H9 (cell line): ENCODE data around the gene ENTPD6. TPM values are rescaled to one million over a fixed set of nuclear protein-coding genes. Genes with fewer than 3 reads are reported as not detected.

Experiments used
- DNase-seq: peaks from one replicate; pipeline ENCODE4 v3.0.0-alpha.2; 2017
- H2AFZ ChIP-seq: one replicate; pipeline ENCODE4 v1.6.1; 2013; ENCODE audit warnings: mild to moderate bottlenecking, low read length, control low read depth, moderate library complexity
- H2AK5ac ChIP-seq: 2 replicates; pipeline ENCODE4 v1.6.1; 2013; ENCODE audit warnings: low read length, control low read depth, mixed read lengths; ENCODE audit not compliant: insufficient read length
- H2BK120ac ChIP-seq: one replicate; pipeline ENCODE4 v1.6.1; 2013; ENCODE audit warnings: low read depth, mild to moderate bottlenecking, low read length, control low read depth, inconsistent platforms; ENCODE audit not compliant: poor library complexity, severe bottlenecking
- H2BK12ac ChIP-seq: 2 replicates; pipeline ENCODE4 v1.6.1; 2013; ENCODE audit warnings: low read length, control low read depth, mixed read lengths, low read depth; ENCODE audit not compliant: insufficient read length
- H2BK15ac ChIP-seq: 2 replicates; pipeline ENCODE4 v1.6.1; 2013; ENCODE audit warnings: low read depth, low read length, control low read depth
- H2BK20ac ChIP-seq: one replicate; pipeline ENCODE4 v1.6.1; 2013; ENCODE audit warnings: low read depth, mild to moderate bottlenecking, low read length, control low read depth, inconsistent platforms; ENCODE audit not compliant: poor library complexity, severe bottlenecking
- H2BK5ac ChIP-seq: 2 replicates; pipeline ENCODE4 v1.6.1; 2013; ENCODE audit warnings: low read length, control low read depth, mixed read lengths; ENCODE audit not compliant: insufficient read length
- H3K14ac ChIP-seq: 2 replicates; pipeline ENCODE4 v1.6.1; 2013; ENCODE audit warnings: low read length, control low read depth; ENCODE audit not compliant: insufficient read depth
- H3K18ac ChIP-seq: 2 replicates; pipeline ENCODE4 v1.6.1; 2013; ENCODE audit warnings: low read depth, mild to moderate bottlenecking, mixed read lengths, low read length, control low read depth; ENCODE audit not compliant: insufficient read length
- H3K23ac ChIP-seq: 2 replicates; pipeline ENCODE4 v1.6.1; 2013; ENCODE audit warnings: low read length, control low read depth, mixed read lengths, low read depth; ENCODE audit not compliant: insufficient read length
- H3K23me2 ChIP-seq: 2 replicates; pipeline ENCODE4 v1.6.1; 2013; ENCODE audit warnings: low read depth, mild to moderate bottlenecking, mixed read lengths, low read length, control low read depth; ENCODE audit not compliant: insufficient read length, poor library complexity, severe bottlenecking
- H3K27ac ChIP-seq: 2 replicates; pipeline ENCODE4 v1.5.1; 2013; ENCODE audit warnings: low read length, control low read depth, mixed read lengths, low read depth; ENCODE audit not compliant: insufficient read length
- H3K27me3 ChIP-seq: 2 replicates; pipeline ENCODE4 v1.6.1; 2013; ENCODE audit warnings: low read length, control low read depth, inconsistent platforms; ENCODE audit not compliant: insufficient read depth
- H3K4ac ChIP-seq: 2 replicates; pipeline ENCODE4 v1.6.1; 2013; ENCODE audit warnings: low read depth, mild to moderate bottlenecking, control low read depth, inconsistent platforms, low read length, moderate library complexity
- H3K4me1 ChIP-seq: 2 replicates; pipeline ENCODE4 v1.6.1; 2013; ENCODE audit warnings: low read length, control low read depth, inconsistent platforms; ENCODE audit not compliant: insufficient read depth
- H3K4me2 ChIP-seq: 2 replicates; pipeline ENCODE4 v1.6.1; 2013; ENCODE audit warnings: low read length, control low read depth, mixed read lengths; ENCODE audit not compliant: insufficient read length, insufficient read depth
- H3K56ac ChIP-seq: 2 replicates; pipeline ENCODE4 v1.6.1; 2013; ENCODE audit warnings: low read depth, mild to moderate bottlenecking, mixed read lengths, low read length, control low read depth; ENCODE audit not compliant: insufficient read length
- H3K79me1 ChIP-seq: 2 replicates; pipeline ENCODE4 v1.6.1; 2013; ENCODE audit warnings: low read depth, mild to moderate bottlenecking, moderate library complexity, low read length, control low read depth, inconsistent platforms; ENCODE audit not compliant: insufficient read depth, poor library complexity, severe bottlenecking
- H3K79me2 ChIP-seq: 2 replicates; pipeline ENCODE4 v1.6.1; 2013; ENCODE audit warnings: low read length, control low read depth, inconsistent platforms; ENCODE audit not compliant: insufficient read depth
- H3K9ac ChIP-seq: 2 replicates; pipeline ENCODE4 v1.6.1; 2013; ENCODE audit warnings: low read length, control low read depth, mixed read lengths; ENCODE audit not compliant: insufficient read length; ENCODE audit errors: extremely low read depth
- H3K9me3 ChIP-seq: one replicate; pipeline ENCODE4 v1.6.1; 2013; ENCODE audit warnings: low read depth, low read length, inconsistent platforms; ENCODE audit not compliant: control insufficient read depth
- H3T11ph ChIP-seq: one replicate; pipeline ENCODE4 v1.6.1; 2013; ENCODE audit warnings: mild to moderate bottlenecking, low read length, control low read depth, inconsistent platforms
- H4K20me1 ChIP-seq: one replicate; pipeline ENCODE4 v1.6.1; 2013; ENCODE audit not compliant: control insufficient read depth, insufficient read length, insufficient read depth
- H4K5ac ChIP-seq: 2 replicates; pipeline ENCODE4 v1.6.1; 2013; ENCODE audit warnings: low read depth, mild to moderate bottlenecking, mixed read lengths, low read length, control low read depth; ENCODE audit not compliant: insufficient read length
- H4K8ac ChIP-seq: replicated peaks from 2 replicates; pipeline ENCODE4 v1.6.1; 2013; ENCODE audit warnings: low read length, control low read depth, mixed read lengths, low read depth; ENCODE audit not compliant: insufficient read length
- H4K91ac ChIP-seq: 2 replicates; pipeline ENCODE4 v1.6.1; 2013; ENCODE audit warnings: low read depth, mild to moderate bottlenecking, moderate library complexity, mixed read lengths, low read length, control low read depth; ENCODE audit not compliant: insufficient read length
- H3K27ac Mint-ChIP-seq, 3 experiments: 2 replicates in 2 of 3; 3 replicates in 1 of 3; pipeline ENCODE4 v1.8.0; 2020 to 2021; ENCODE audit warnings: mixed read lengths in 3 of 3, mild to moderate bottlenecking in 1 of 3, moderate library complexity in 1 of 3
- H3K27me3 Mint-ChIP-seq: 2 replicates; pipeline ENCODE4 v1.8.0; 2021; ENCODE audit warnings: low read depth, mild to moderate bottlenecking, moderate library complexity, mixed read lengths
- H3K36me3 Mint-ChIP-seq, 3 experiments: 2 replicates in 2 of 3; 3 replicates in 1 of 3; pipeline ENCODE4 v1.8.0; 2020 to 2021; ENCODE audit warnings: low read depth in 3 of 3, mixed read lengths in 3 of 3; ENCODE audit not compliant: insufficient read depth in 1 of 3
- H3K4me1 Mint-ChIP-seq, 2 experiments: 2 replicates each; pipeline ENCODE4 v1.8.0; 2020; ENCODE audit warnings: mixed read lengths in 2 of 2
- H3K4me3 Mint-ChIP-seq, 2 experiments: 2 replicates in 1 of 2; 3 replicates in 1 of 2; pipeline ENCODE4 v1.8.0; 2020 to 2021; ENCODE audit warnings: mild to moderate bottlenecking in 2 of 2, mixed read lengths in 2 of 2, moderate library complexity in 1 of 2
- H3K9me3 Mint-ChIP-seq, 2 experiments: 2 replicates in 1 of 2; 3 replicates in 1 of 2; pipeline ENCODE4 v1.8.0; 2020; ENCODE audit warnings: mild to moderate bottlenecking in 2 of 2, mixed read lengths in 2 of 2, moderate library complexity in 1 of 2
- WGBS: extraction: QIAGEN DNeasy Blood & Tissue Kit; methylation state at CpG from one replicate; pipeline ENCODE4 v1.1.7; 2013; ENCODE audit warnings: missing lambda C conversion rate, low lambda C conversion rate, mixed read lengths; ENCODE audit not compliant: insufficient read length; ENCODE audit errors: extremely low coverage; 5-methylcytosine and 5-hydroxymethylcytosine counted together
- total RNA-seq: library from RNA; stranded (reverse); gene quantifications from 2 replicates; pipeline ENCODE4 v1.2.1, GENCODE V29; 2021
- TF ChIP-seq, protein P1 (sequence below): fragments of 200-600 bp; sonication (generic); conservative IDR thresholded peaks from 3 replicates; pipeline ENCODE4 v1.8.0; 2021; ENCODE audit warnings: antibody characterized with exemption, mild to moderate bottlenecking

Gene ENTPD6
- total RNA-seq, 1 experiment from 2014 or later = 57.4 TPM

GRCh38 chr20:25269833-25270170, 74.3 kb downstream of the ENTPD6 start:
- Histone ChIP-seq H4K20me1 (no peaks in the 10 kb centered on the region), H2BK120ac (no peak overlapping the region), H3K79me1 (no peaks in the 10 kb centered on the region), H3K9me3 (no peaks in the 10 kb centered on the region), H3K27me3 (no peaks in the 10 kb centered on the region), H3K23me2 (no peaks in the 10 kb centered on the region), H3K4ac (no peak overlapping the region), H3K4me1 (no peaks in the 10 kb centered on the region), H4K5ac (no peak overlapping the region), H3K4me2 (no peak overlapping the region), H3K27ac (no peak overlapping the region), H2BK12ac (no peak overlapping the region), H2AFZ (no peak overlapping the region), H3K9ac (no peak overlapping the region), H2BK20ac (no peak overlapping the region), H3K14ac (no peak overlapping the region), H2BK5ac (no peak overlapping the region), H2BK15ac (0 out of 2 replicates have a peak overlapping the region, but pooled peaks have one; percentile 69), H3K18ac (no peak overlapping the region), H4K91ac (no peak overlapping the region), H3K56ac (no peak overlapping the region), H3T11ph (no peak overlapping the region), H3K79me2 (no peaks in the 10 kb centered on the region), H3K23ac (no peak overlapping the region), H4K8ac (no peak overlapping the region), H2AK5ac (no peak overlapping the region)
- Mint-ChIP-seq H3K27me3 (no peaks in the 10 kb centered on the region), H3K9me3 (no peaks in the 10 kb centered on the region), H3K27ac (peak overlapping the region in 2 of 3 experiments; percentile 19 to 27; a peak in 2 of 7 replicates), H3K4me1 (no peaks in the 10 kb centered on the region), H3K4me3 (no peak overlapping the region; a peak in 1 of 5 replicates), H3K36me3 (peaks cover 21 to 58% (median 35%) of the 10 kb centered on the region in 3 experiments)
- WGBS = no CpG with 5 or more reads among the region's 6 CpGs
- TF ChIP-seq, protein P1, sequence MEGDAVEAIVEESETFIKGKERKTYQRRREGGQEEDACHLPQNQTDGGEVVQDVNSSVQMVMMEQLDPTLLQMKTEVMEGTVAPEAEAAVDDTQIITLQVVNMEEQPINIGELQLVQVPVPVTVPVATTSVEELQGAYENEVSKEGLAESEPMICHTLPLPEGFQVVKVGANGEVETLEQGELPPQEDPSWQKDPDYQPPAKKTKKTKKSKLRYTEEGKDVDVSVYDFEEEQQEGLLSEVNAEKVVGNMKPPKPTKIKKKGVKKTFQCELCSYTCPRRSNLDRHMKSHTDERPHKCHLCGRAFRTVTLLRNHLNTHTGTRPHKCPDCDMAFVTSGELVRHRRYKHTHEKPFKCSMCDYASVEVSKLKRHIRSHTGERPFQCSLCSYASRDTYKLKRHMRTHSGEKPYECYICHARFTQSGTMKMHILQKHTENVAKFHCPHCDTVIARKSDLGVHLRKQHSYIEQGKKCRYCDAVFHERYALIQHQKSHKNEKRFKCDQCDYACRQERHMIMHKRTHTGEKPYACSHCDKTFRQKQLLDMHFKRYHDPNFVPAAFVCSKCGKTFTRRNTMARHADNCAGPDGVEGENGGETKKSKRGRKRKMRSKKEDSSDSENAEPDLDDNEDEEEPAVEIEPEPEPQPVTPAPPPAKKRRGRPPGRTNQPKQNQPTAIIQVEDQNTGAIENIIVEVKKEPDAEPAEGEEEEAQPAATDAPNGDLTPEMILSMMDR = no peak
- DNase-seq = peak; percentile 10
